NCI-H1417 (cell line): ENCODE data around the gene SPAST.
A peak's percentile ranks its signal among the peaks of the same experiment; 100 is the strongest.
"Not testable (repeated sequence)": the region's sequence is repeated elsewhere in the genome, so short reads cannot be mapped to it uniquely, and the experiment has no call there.

ENCODE experiments used
- DNase-seq, 3 experiments: peaks; one replicate each; lab custom pipeline; 2025; lab: John Stamatoyannopoulos, UW

SPAST gene

GRCh38 chr2:32063310-32064020, at the start of gene SPAST:
Gene SPAST, plus strand, starts transcription at chr2:32063556. Its CDS starts 276 bp downstream, at chr2:32063832.
- peak; percentile 99 to 100 (median 99) for DNase-seq

- DNase-seq, result not testable (repeated sequence)
Measured at GRCh38 chr2:32018789-32019482, 44.4 kb upstream of the SPAST start.

- not testable (repeated sequence) for DNase-seq
Measured at GRCh38 chr2:32034198-32034887, 29.0 kb upstream of the SPAST start.

- peak; percentile 95 to 97 (median 95) for DNase-seq
Measured at GRCh38 chr2:32039447-32040219, 23.7 kb upstream of the SPAST start, which contains the start of gene DPY30. Gene DPY30, minus strand, starts transcription at chr2:32039805. Its CDS starts 349 bp downstream, at chr2:32039456.

- DNase-seq, result no peak
Measured at GRCh38 chr2:32043561-32043960, 19.8 kb upstream of the SPAST start.

GRCh38 chr2:32051836-32052439, 11.4 kb upstream of the SPAST start:
- no peak for DNase-seq

- not testable (repeated sequence) for DNase-seq
Measured at GRCh38 chr2:32054583-32054982, 8.8 kb upstream of the SPAST start.

- DNase-seq, result no peak
Measured at GRCh38 chr2:32058130-32058529, 5.2 kb upstream of the SPAST start.

GRCh38 chr2:32060266-32060665, 3.1 kb upstream of the SPAST start:
- no peak for DNase-seq

- DNase-seq, result no peak
Measured at GRCh38 chr2:32061430-32061829, 1.9 kb upstream of the SPAST start.

- DNase-seq, result peak; percentile 41 to 77 (median 66)
Measured at GRCh38 chr2:32061973-32062861, 1.1 kb upstream of the SPAST start.

- DNase-seq, result peak in 2 of 3 experiments; percentile 58 to 74
Measured at GRCh38 chr2:32064021-32064601, 755 bp downstream of the SPAST start.

- no peak for DNase-seq
Measured at GRCh38 chr2:32064713-32065112, 1.4 kb downstream of the SPAST start.

GRCh38 chr2:32067549-32067948, 4.2 kb downstream of the SPAST start:
- DNase-seq, result no peak

- no peak for DNase-seq
Measured at GRCh38 chr2:32074134-32074506, 10.8 kb downstream of the SPAST start.

GRCh38 chr2:32095671-32096070, 32.3 kb downstream of the SPAST start:
- DNase-seq, result no peak

GRCh38 chr2:32108111-32108510, 44.8 kb downstream of the SPAST start:
- no peak for DNase-seq

GRCh38 chr2:32118055-32118454, 54.7 kb downstream of the SPAST start:
- DNase-seq, result no peak

- no peak for DNase-seq
Measured at GRCh38 chr2:32119161-32119560, 55.8 kb downstream of the SPAST start.

GRCh38 chr2:32124660-32125059, 61.3 kb downstream of the SPAST start:
- no peak for DNase-seq
